NCI-H2227 treated with DMSO at 0.1 percent for 48 hours (cell line): ENCODE results near the gene XPR1.
A peak's percentile ranks its signal among the peaks of the same experiment; 100 is the strongest.

Experiments
- DNase-seq: peaks from one replicate; lab custom pipeline; 2025; lab: John Stamatoyannopoulos, UW

The XPR1 gene

GRCh38 chr1:180916771-180917170, 284.9 kb downstream of the XPR1 start:
- no peak for DNase-seq

DNA sequence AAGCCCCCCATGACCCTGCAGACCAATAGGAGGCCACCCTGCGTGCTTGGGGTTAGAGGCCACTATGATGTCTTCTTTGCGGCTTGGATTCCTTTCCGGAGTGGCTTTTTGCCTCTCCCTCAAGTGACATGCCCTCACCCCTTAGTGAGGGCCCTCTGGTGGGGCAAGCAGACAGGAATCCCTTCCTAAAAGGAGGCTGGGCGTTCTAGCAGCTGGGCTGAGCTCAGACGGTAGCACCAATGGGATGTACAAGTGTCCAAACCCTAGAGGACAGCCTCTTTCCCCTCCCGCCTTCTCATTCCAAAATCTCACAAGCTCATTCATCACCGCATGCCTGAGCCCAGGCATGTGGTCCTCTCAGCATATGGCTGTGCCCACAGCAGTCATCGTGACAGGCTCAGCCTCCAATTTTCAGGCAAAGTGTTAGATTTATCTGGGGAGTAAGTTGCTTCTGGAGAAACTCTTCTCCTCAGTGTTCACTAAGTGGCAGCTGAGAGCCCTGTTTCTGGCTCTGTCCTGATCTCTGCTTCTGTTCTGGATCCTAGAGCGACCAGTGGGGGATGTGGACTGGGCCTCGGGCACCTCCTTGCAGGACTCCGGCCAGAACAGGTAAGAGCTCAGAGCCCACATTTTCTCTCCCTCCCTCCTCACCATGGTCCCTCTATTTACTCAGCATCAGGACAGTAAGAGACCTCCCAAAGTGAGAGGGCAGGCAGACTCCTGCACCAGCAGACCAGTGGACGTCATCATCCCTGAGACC, 285.7 kb downstream of the XPR1 start:
- DNase-seq: no peak

DNA sequence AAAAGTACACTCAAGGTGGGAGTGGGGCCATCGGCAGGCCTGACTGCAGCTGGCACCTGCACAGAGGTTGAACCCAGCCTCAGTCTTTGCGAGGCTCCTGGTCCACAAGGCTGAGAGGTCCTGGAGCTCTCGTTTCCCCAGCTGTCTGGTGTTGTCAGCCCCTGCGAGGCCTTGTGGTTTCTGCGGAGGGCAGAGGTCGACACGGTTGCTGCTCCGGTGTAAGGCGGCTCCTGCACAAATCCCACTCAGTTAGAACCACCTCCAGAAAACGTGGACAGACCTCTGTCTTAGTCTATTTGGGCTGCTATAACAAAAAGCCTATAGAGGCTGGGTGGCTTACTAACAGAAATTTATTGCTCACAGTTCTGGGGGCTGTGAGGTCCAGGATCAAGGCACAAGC, 286.7 kb downstream of the XPR1 start:
- DNase-seq: no peak

DNA sequence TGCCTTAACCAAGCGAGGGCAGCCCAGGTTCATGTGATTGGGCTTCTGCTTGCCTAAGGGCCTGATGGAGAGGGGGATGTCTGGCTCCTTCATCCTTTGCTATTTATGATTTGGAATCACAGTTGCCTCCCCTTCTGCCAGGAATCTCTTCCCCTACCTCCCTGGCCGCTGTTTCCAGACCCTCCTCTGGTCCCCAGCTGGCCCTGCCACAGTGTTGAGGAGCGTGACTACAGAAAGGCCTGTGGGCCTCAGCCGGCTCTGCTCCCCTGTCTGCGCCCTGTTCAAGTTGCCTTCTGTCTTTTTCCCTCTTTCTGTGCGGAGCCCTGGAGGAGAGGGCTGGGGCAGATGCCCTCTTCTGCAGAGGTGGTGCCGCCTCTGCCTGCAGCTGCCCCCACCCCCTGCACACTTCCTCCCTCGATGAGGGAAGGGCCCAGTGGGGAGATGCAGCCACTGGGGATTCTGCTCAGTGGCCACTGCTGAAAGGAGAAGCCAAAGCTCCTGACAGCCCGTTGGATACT, 287.4 kb downstream of the XPR1 start:
- no peak for DNase-seq

- DNase-seq: no peak
Observed at GRCh38 chr1:180920193-180920592, 288.4 kb downstream of the XPR1 start.

GRCh38 chr1:180920702-180921101, 288.9 kb downstream of the XPR1 start:
- DNase-seq: no peak

DNA sequence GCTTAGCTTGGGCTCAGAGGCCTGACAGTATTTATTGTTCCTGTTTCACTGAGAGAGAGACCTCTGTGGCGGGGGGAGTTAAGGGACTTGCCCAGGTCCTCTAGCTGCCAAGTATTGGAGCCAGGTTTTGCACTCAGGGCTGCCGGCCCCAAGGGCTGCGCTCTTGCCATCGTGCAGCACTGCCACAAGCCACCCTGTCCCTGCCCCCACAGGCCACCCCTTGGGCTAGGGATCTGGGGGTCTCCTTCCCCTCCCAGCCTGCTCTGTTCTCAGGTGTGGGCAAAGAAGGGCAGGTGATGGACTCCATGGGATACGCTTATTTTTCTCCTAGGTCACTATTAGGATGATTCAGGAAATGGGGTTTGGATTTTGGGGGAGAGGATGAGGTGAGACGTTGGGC, 289.6 kb downstream of the XPR1 start:
- no peak for DNase-seq

DNA sequence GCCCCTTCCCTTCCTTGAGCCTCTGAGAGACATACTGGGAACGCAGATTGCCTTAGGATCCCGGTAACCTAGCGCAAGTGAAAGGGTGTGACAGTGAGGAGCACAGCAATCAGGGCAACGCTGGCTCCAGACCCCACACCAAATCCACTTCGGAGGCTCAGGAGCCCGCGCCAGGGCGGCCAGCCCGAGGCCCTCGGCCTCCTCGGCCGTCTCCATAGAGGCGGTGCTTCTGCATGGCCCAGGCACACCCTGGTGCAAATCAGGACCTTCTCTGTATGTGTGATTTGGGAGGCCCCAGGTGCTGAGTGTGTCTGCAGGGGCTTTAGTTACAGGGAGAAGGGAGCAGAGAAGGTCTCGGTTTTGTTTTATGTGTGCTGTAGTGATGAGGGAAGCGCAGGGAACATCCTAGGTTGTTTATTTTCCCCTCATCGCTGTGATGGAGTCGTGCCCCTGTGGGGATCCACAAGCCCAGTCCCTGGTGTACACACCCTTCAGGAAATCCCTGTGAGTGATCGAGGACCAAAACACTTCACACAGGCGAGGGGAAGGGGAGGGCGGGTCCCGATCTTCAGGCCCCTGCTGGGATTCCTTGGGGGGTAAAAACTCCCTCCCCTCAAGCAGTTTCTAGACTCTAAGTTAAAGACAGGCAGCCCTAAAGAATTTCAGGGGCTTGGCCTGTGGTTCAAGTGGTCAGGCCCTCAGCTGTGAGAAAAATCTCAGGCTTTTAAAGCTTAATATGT, 290.2 kb downstream of the XPR1 start:
- no peak for DNase-seq

GRCh38 chr1:180922631-180923015, 290.8 kb downstream of the XPR1 start:
- DNase-seq: no peak

- no peak for DNase-seq
Observed at GRCh38 chr1:180923021-180923841, 291.4 kb downstream of the XPR1 start.

DNA sequence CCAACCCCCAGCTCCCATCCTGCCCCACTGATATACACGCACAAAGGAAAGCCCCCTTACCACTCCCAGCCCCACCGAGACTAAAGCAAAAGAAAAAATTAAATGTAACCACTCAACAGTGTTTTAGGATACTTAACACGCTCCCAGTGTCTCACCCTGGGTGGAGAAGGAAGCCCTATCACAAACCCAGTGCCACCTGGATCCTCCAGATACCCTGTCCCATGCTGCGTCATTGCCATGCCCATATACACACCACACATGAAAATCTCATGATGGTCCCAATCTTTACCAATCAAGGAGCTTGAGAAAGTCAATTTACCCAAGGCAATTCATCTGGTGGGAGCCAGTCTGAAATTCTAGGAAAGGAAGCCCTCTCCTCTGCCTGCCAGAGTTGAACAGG, 292.1 kb downstream of the XPR1 start:
- DNase-seq: no peak

DNA sequence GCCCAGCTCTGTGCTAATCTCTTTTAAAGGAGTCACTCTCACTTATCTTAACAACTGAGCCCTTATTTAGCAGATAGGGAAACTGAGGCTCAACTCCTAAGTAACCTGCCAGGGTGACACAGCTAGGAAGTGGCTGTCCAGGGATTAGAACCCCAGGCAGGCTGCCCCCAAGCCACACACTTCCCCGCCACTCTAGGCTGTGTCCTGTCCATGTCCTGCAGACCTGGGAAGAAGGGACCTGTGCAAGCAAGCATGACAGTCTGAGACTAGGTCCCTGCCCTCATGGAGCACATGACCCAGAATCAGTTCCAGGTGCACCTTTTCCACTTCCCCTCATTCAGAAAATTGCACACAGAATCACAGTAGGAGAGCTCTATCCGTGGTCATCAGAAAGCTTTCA, 293.1 kb downstream of the XPR1 start:
- DNase-seq: no peak

GRCh38 chr1:180925471-180926051, 293.7 kb downstream of the XPR1 start:
- DNase-seq: no peak

GRCh38 chr1:180926164-180926981, 294.6 kb downstream of the XPR1 start:
- peak; percentile 52 for DNase-seq

GRCh38 chr1:180927348-180927747, 295.5 kb downstream of the XPR1 start:
- DNase-seq: no peak

DNA sequence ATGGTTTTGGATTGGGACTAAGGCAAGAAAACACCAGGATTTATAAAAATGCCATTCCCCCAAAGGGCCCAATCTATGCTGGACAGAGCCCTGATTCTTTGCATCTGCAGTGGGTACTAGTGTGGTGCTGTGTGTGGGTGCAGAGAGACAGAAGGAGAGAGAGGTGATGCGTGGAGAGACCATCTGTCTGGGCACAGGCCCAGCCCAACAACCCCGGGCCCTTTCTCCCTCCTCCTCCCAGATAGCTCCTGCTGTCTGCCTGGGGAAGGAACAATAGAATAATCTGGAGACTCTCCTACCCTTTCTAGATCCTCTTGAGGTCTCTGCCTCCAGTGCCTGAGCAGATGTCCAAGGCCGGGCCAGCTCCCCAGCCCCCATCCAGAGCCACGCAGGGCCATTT, 296.0 kb downstream of the XPR1 start:
- DNase-seq: peak; percentile 11

DNA sequence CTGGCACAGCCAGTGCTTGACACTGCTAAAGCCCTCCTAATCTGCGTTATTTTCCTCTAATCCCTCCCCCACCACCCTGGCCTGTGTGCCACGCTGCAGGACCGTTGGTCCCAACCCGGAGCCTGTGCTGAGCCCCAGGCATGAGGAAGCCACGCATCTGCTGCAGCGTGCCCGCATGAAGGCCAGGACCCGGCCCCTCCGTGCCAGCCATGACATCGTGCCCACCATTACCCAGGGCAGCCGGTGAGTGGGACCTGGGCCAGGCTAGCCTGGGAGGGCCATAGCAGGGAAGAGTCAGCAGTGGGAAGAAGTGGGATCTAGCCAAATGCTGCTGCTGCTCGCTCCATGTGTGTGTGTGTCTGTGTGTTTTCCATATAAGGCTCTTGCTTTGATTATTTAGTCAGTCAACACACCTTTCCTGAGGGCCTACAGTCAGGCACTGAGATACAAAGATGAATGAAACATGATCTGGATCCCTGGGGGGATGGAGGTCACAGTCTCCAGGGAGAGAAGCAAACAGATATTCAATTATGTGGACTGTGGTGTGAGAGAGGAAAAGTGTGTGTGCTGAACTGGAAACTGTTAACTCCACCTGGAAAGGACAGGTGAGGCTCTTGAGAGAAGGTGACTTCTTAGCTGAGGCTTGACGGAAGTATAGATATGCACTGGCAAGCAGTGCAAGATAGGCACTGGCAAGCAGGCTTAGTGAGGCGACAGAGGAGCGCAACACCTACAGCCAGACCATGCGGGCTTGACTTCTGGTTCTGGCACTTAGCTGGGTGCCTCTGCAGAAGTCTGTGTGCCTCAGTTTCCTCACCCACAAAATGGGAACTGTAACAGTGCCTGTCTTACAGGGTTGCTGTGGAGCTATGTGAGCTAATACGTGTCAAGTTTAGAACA, 296.8 kb downstream of the XPR1 start:
- no peak for DNase-seq

DNA sequence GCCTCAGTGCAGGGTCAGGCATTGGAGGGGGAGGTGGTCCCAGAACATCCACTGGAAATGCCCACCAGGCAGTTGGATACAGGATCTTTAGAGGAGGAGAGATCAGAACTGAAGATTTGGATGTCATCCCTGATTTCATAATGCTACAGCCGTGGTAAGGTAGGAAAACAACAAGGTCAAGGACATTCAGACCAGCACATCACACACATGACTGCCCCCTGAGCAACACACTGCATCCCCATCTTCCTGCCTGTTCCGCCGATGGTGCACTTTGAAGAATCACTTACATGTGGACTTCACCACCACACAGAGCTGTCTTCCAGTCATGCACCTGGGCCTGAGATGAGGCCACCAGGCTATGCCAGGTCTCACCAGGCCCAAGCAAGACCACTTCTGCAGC, 297.6 kb downstream of the XPR1 start:
- DNase-seq: no peak

- DNase-seq: no peak
Observed at GRCh38 chr1:180930687-180931086, 298.9 kb downstream of the XPR1 start.

DNA sequence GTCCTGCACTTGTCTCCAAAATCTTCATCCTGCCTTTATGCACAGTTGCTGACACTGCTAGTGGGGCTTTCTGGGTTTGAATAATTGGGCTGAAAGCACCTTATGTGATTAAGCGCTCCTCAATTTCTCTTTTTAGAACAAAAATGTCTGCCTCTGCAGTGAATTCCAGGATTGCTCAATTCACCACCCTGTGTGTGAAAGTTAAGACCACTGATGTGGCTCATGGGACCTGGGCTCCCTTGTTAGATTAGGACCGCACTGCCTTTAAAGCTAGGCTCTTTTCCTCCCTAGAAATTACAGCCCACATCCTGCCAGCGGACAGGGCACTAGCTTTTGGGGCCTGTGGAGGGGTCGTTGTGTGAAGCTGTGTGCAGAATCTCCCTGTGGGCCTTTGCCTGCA, 299.7 kb downstream of the XPR1 start:
- DNase-seq: no peak
